Mesodermal cell (in vitro differentiated cells): ENCODE data around the gene KIF1A.
"Not testable (repeated sequence)": the region's sequence is repeated elsewhere in the genome, so short reads cannot be mapped to it uniquely, and the experiment has no call there.

Experiments used
- H3K27ac ChIP-seq: 2 replicates; pipeline ENCODE4 v1.7.0; 2013; ENCODE audit warnings: mild to moderate bottlenecking, low read depth, low read length, moderate library complexity; ENCODE audit not compliant: severe bottlenecking
- H3K36me3 ChIP-seq: 2 replicates; pipeline ENCODE4 v1.7.1; 2013; ENCODE audit warnings: mild to moderate bottlenecking, low read length, moderate library complexity; ENCODE audit not compliant: control insufficient read depth, insufficient read depth
- H3K4me1 ChIP-seq: one replicate; pipeline ENCODE4 v1.7.1; 2013; ENCODE audit warnings: mild to moderate bottlenecking, low read length; ENCODE audit not compliant: insufficient read depth, control insufficient read depth, poor library complexity, severe bottlenecking
- H3K4me3 ChIP-seq: 2 replicates; pipeline ENCODE4 v1.7.0; 2013; ENCODE audit warnings: low read length, control low read depth, mild to moderate bottlenecking; ENCODE audit not compliant: insufficient read depth, poor library complexity, severe bottlenecking; ENCODE audit errors: extremely low read depth
- H3K9me3 ChIP-seq: 2 replicates; pipeline ENCODE4 v1.7.1; 2013; ENCODE audit warnings: mild to moderate bottlenecking, low read length, moderate library complexity; ENCODE audit not compliant: control insufficient read depth
- WGBS, 2 experiments: methylation state at CpG; one replicate each; pipeline ENCODE4 v1.1.5; 2013; ENCODE audit warnings: missing lambda C conversion rate in 2 of 2; ENCODE audit not compliant: insufficient coverage in 2 of 2; 5-methylcytosine and 5-hydroxymethylcytosine counted together

The KIF1A gene

DNA sequence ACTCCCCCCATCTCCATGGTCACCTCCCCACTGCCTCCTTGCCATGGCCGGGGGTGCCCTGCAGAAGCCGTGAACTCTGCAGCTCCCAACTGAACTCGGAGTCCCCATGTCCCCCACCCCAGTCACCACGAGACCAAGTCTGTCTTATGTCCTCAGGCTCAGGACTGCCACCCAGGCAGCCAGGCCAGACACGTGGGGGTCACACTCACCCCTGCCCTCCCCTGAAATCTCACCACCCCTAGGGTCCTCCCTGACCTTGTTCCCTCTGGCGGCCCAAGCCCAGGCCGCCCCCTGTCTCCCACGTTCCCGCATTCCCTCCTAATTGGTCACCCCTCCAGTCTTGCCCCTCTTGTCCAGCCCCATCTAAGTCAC lies 117.4 kb downstream of the KIF1A start:
- no peaks in the 10 kb centered on the region for H3K36me3 ChIP-seq
- H3K4me1 ChIP-seq: no peaks in the 10 kb centered on the region
- H3K4me3 ChIP-seq: no peak overlapping the region
- WGBS, 2 experiments: 91 to 94% methylated on average over 5 to 8 of the region's 9 CpGs
- no peak overlapping the region for H3K27ac ChIP-seq
- no peaks in the 10 kb centered on the region for H3K9me3 ChIP-seq

DNA sequence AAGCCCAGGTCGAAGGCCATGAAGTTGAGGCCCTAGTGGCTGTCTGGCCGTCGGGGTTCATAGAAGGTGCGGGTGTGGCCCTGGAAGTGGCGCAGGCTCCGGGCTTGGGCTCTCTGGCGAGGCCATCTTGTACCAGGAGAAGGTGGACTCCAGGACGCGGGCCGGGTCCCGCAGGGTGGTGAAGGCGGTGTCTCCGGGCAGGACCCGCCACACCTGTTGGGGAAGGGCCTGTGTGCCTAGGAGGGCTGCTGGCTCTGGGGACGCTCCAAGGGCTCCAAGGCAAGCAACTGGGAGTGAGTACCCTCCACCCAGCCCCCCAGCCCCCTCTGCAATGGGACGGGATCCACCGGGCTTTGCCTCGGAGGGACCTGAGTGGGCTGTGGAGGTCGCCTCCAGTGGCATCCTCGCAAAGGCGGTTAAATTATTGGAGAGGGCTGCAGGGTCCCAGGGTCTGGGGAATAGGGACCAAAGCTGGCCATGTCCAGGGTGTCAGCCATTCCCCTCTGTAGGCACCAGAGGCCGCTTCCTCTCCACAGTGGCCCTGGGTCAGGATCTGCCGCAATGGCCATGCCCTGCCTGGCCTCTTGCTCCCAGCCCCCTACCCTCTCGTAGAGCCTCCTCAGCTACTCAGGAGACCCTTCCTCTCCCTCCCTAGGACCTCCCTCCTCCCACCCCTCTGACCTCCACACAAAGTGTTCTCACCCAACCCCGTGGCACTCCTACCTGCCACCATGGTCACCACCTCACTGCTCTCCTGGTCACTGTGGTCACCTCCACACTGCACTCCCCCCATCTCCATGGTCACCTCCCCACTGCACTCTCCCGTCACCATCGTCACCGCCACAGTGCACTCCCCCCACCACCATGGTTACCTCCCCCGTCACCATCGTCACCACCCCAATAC lies 118.0 kb downstream of the KIF1A start:
- Histone ChIP-seq H3K4me1 (no peaks in the 10 kb centered on the region), H3K4me3 (no peak overlapping the region), H3K36me3 (no peaks in the 10 kb centered on the region), H3K9me3 (no peaks in the 10 kb centered on the region), H3K27ac (no peak overlapping the region)
- 95 to 96% methylated on average over 19 to 24 of the region's 30 CpGs for WGBS, 2 experiments

DNA sequence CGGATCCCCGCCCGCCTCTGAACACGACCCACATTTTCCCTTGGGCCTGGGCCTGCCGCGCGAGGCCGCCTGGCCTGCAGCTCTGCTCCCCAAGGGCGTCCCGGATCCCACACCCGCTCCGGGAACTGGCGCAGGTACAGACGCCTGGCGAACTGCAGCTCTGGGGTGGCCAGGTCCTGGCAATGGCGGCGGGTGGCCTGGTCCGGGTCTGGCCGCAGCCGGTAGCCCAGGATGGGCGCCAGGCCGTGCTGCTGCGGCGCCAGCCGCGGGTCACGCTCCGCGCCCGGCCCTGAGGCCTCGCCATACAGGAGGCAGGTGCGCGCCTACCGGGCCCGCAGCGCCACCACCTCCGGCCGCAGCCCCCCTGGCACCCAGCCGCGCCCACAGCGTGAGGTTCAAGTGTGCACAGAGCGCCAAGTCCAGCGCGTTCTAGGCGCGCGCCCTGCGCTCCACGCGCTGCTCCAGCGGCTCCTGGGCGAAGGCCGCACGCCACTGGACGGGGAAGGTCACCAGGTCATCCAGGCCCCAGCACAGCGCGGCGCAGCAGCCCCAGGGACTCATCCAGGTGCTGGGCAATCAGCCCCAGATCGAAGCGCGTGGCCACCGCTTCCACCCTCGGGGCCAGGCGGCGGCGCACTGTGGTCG lies 118.8 kb downstream of the KIF1A start:
- no peak overlapping the region for H3K4me3 ChIP-seq
- no peaks in the 10 kb centered on the region for H3K9me3 ChIP-seq
- 94 to 95% methylated on average over 66 of the region's 67 CpGs for WGBS, 2 experiments
- no peak overlapping the region for H3K27ac ChIP-seq
- no peaks in the 10 kb centered on the region for H3K4me1 ChIP-seq
- no peaks in the 10 kb centered on the region for H3K36me3 ChIP-seq

DNA sequence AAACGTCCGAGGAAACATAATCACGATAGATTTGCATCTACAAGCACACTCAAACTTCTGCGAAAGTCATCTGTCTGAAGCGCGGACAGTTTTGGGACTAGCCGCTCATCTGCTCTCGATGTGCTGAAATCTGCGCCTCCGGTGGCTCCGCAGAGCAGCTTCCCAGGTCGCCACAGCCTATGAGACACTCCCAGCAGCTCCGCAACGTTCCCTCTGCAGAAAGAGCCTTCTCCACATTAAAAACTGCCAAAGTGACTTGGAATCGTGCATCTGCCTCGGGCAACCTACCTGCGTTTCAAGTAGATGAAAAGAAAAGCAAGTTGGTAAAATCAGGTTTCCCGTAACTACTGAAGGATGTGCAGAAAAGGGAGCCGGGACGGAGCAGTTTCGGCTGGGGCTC lies 119.4 kb downstream of the KIF1A start:
- not testable (repeated sequence) for H3K27ac ChIP-seq, H3K4me3 ChIP-seq, H3K9me3 ChIP-seq, H3K4me1 ChIP-seq, H3K36me3 ChIP-seq
- WGBS, 2 experiments: 93 to 100% methylated on average over 2 to 13 of the region's 21 CpGs

DNA sequence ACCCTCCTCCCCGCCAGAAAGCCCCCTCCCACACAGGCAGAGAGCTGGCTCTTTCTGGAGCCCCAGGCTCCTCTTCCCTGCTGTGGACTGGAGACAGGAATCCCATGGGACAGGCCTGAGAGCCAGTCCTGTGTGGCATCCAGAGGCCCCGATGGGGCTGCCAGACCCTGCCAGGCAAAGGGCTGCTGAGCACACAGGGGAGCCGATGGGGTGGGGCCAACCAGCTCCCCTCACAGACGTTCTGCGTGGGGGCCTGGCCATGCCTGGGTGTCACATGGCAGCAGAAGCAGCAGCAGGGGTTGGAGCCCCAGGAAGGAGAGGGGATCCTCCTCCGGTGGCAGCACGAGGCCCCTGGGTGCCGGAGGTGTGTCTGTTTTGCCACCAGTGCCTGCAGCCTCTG lies 120.2 kb downstream of the KIF1A start:
- 72% methylated on average over 4 of the region's 8 CpGs; no CpG with 5 or more reads in 1 of the 2 experiments for WGBS, 2 experiments
- not testable (repeated sequence) for H3K4me1 ChIP-seq, H3K9me3 ChIP-seq, H3K4me3 ChIP-seq, H3K36me3 ChIP-seq, H3K27ac ChIP-seq

DNA sequence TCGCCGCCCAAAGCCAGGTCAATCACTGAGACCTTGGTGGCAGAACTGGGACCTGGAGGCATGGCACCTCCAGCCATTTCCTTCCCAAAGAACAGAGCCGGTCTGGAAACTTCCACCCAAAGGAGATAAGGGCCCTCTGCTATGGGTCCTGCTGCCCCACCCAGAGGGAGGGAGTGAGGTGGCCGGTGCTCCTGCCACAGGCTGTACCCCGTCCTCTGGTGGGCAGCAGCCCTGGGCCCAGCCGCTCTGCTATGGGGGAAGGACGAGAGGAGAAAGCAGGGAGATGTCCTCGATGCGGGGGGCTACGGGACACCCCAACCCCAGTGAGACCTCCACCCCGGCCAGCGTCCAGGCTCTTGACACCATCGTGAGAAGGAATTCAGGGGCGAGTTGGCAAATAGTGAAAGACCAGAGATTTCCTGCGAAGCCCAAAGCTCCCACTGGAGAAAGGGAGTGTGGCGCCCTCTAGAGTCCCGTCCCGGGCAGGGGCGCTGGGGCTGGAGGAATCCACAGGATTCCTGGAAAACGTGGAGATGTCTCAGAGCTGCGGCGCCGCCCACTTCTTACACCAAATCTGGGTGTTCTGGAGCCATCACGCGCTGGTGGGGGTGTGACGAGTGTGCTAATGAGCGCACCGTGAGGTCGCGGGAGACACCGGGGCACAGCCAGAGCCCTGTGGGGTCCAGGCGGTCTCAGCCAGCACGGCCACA lies 121.0 kb downstream of the KIF1A start:
- H3K36me3 ChIP-seq, H3K4me3 ChIP-seq, H3K27ac ChIP-seq, H3K9me3 ChIP-seq, H3K4me1 ChIP-seq: not testable (repeated sequence)
- no CpG with 5 or more reads among the region's 33 CpGs for WGBS, 2 experiments

DNA sequence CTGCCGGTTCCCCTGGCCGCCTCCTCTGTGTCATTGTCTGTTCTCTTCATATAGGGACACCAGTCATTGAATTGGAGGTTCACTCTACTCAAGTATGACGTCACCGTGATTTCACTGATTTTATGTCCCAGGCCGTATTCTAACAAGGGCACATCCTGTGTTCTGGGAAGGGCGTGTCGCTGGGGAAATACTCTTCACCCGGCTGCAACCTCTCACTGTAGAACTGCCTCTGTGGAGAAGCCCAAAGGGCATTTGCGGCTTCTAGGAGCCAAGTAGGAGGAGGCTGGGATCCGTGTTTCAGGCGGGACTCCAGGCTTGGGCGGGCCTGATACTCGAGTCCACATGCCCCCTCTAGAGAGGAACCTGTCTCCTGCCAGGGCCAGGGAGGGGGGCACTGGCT lies 123.5 kb downstream of the KIF1A start:
- no CpG with 5 or more reads among the region's 13 CpGs for WGBS, 2 experiments
- not testable (repeated sequence) for H3K4me3 ChIP-seq, H3K4me1 ChIP-seq, H3K9me3 ChIP-seq, H3K36me3 ChIP-seq, H3K27ac ChIP-seq

DNA sequence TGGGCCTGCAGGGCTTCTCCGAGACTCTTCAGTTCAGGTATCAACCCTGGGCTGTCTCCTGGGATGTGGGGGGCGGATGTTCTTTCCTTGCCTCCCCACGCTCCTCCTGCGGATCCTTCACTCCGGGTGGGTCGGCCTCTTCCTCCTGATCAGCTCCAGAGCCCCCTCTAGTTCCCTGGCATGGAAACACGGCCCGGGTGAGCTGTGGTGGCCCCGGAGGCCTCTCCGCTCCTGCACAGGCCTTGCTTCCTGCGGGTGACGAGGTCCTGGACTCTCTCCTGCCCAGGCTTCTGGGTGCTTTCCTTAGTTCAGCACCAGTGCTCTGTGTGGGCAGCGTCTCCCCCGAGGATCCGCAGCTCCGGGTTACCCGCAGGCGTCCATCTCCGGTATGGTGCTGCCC lies 124.4 kb downstream of the KIF1A start:
- not testable (repeated sequence) for H3K4me3 ChIP-seq, H3K4me1 ChIP-seq, H3K36me3 ChIP-seq, H3K9me3 ChIP-seq, H3K27ac ChIP-seq
- no CpG with 5 or more reads among the region's 19 CpGs for WGBS, 2 experiments

DNA sequence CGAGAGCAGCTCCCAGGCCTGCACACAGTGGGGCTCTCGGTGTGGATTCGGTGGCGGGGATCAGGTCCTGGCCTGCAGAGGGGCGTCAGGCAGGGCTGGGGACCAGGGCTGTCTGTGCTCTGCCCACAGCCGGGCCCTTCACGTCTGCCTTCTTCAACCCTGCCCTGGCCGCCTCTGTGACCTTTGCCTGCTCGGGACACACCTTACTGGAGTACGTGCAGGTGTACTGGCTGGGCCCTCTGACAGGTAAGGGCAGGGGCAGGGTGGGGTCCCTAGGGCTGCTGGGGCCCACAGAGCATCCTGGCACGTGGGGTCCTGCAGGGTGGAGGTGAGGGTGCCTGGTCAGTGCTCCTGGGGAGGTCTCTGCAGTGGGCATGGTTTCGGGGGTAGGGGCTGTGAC lies 125.7 kb downstream of the KIF1A start:
- no CpG with 5 or more reads among the region's 12 CpGs for WGBS, 2 experiments
- not testable (repeated sequence) for H3K9me3 ChIP-seq, H3K4me1 ChIP-seq, H3K27ac ChIP-seq, H3K36me3 ChIP-seq, H3K4me3 ChIP-seq

DNA sequence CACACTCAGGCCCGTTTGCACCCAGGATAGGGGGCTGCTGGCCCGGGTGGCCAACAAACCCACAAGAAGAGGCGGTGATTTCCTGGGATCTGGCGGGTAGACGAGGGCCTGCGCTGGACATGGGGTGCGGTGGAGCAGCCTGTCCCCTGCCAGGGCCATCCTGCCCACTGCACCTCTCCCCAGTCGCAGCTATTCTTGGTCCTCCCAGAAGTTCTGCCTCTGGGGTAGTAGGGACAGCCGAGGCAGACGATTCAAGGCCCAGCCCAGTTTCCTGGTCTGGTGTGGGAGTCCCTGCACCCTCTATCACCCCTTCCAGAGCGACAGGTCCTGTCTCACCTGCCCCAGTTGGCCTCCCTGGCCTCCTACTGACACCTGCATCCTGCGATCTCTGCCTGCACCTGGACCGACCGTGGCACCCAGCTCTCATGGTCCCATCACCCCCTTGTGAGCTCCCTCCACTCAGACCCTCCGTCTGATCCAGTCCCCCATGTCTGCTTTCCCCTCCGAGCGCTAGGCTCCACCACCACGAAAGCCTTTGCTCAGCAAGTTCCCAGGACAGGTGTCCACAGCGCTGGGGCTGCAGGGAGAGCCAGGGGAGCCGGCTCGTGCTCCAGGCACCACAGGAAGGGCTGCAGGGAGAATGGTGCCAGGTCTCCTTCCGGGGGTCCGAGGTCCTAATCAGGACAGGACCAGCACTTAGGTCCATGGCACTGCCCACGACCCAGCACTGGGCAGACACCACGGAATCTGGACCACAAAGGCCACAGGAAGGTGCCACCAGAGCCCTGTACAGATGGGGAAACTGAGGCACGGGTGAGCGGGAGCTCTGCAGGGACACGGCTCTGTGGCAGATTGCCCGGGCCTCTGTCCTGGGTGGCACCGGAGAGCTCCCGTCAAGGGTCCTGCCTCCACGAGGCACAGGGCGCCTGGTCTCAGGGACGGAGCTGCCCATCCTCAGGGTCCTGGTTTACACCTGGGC lies 127.1 kb downstream of the KIF1A start:
- H3K9me3 ChIP-seq, H3K27ac ChIP-seq, H3K36me3 ChIP-seq, H3K4me3 ChIP-seq, H3K4me1 ChIP-seq: not testable (repeated sequence)
- WGBS, 2 experiments: 57 to 89% methylated on average over 2 to 4 of the region's 34 CpGs
